Cardiac atrium fibroblast (primary cell): ENCODE measurements around the gene DBNL. TPM values are rescaled to one million over a fixed set of nuclear protein-coding genes. Genes with fewer than 3 reads are reported as not detected.

Source experiments
- total RNA-seq: library from RNA; depleted of rRNA; stranded (reverse); fragments of >200 nt; gene quantifications from 2 replicates; pipeline ENCODE4 v1.2.3, GENCODE V29; 2015

DBNL gene
- 141 and 154 TPM in 2 replicates for total RNA-seq

DNA sequence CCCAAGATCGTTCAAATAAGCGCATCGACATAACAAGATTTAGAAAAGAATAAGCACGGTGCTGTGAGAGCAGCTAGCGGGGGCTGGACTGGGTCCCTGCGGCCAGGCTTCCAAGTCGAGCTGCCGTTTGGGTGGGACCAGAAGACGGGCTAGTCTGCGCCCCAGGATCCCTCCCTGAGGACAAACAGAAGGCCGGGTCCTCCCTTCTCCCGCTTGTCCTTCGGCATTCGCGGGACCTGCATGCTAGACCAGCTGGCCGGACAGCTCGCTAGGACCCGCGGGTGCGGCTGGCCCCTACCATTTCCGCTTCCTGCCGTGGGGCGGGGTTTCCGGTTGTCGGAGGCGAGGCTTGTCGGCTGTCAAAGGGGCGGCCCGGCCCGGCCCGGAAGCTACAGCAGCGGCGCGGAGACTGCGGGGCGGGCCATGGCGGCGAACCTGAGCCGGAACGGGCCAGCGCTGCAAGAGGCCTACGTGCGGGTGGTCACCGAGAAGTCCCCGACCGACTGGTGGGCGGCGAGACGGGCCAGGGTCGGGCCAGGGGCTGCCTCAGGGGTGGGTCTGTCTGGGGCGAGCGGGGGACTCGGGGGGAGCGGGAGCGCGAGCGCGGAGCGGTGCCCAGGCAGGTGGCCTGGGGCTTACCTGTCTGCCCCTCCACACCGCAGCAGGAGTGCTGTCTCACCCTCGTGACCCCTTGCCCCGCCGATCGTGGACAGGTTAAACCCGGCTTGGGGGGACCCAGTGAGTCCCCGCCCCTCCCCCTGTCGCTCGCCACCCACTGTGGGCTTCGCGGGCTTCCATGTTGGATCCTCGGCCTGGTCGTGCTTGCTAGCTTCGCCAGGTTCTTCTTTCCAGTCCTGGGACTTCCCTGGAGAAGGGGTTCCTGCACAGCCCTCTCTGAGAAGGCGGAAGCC is at the start of gene DBNL:
Gene DBNL (plus strand): TSS at position 388 of the 911 bp plus-strand sequence. CDS start 36 bp downstream, at position 424.

DNA sequence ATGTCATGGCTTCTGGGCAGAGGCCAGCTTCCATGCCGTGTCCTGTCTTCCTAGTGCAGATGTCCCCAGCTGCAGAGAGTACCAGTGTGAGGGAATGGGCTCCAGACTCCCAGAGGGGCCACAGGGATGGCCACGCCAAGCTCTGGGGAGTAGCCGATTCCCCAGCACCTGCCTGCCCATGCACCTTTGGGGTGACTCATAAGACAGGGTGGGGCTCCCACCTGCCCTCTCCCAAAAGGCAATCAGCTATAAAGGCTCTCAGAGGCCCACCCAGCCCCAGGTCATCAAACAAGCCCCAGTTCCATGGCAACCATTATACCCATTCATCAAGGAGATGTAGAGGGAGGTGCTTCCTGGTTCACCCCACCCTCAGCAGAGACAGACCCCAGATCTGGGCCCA is 47.0 kb upstream of the DBNL start, which contains the start of gene SPDYE1:
Gene SPDYE1 (plus strand): TSS at position 366 of the 400 bp plus-strand sequence. CDS start 2,053 bp downstream, outside the sequence.

DNA sequence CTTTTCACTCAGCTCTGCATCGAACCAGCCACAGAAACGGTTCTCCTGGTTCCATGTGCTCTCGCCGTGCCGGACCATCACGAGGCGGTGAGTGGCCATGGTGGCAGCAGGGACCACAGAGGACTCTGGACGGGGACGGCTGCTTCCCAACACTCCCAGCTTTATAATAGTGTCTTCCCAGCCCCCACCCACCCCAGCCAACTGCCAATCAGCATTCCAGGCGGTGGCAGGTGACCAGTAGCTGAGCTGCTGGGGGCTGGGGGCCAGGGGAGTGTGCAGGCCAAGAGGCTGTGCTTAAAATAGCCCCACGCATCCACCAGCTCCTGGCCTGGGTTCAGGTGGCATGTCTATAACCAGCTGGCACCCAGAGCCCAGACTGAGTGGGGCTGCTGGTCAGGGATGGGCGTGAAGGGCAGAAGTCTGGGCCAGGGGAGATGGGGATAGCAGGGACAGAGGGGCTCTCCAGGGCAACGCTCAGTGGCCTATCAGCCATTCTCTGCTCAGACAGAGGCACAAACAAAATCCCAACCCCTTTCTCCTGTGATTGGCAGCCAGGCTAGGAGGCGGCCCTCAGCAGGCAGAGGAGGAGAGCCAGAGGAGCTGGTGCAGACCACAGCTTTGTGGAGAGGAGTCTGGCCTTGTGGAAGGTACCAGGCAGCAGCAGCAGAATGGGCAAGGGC is 21.1 kb downstream of the DBNL start, which contains the start of gene PGAM2:
Gene PGAM2 (minus strand): TSS at position 137 of the 680 bp plus-strand sequence. CDS start 38 bp downstream, at position 99.

DNA sequence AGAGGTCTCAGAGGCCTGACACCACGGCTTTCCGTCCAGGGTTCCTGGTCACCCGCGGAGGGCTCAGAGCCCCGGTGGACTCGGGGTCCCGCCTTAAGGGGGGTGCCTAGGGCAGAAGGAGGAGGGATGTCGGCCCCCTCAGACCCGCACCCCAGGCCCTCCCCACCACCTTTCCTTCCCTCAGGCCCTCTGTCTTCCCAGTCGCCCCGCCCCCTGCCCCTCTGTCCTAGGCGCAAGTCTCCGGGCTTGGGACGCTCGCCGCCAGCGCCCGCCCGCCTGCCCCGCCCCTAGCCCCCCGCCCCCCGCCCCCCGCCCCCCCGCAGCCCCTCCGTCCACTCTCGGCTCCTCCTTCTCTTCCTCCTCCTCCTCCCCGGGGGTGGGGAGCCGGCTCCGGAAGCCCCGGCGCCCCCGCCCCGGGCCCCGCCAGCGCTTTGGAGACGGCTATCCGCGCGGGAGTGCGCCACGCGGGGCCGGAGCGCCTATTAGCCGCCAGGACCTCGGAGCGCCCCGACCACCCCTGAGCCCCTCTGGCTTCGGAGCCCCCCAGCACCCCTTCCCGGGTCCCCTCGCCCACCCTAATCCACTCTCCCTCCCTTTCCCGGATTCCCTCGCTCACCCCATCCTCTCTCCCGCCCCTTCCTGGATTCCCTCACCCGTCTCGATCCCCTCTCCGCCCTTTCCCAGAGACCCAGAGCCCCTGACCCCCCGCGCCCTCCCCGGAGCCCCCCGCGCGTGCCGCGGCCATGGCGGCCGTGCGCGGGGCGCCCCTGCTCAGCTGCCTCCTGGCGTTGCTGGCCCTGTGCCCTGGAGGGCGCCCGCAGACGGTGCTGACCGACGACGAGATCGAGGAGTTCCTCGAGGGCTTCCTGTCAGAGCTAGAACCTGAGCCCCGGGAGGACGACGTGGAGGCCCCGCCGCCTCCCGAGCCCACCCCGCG is 59.7 kb downstream of the DBNL start, which contains the start of gene AEBP1:
Gene AEBP1 (plus strand): TSS at position 423 of the 937 bp plus-strand sequence. CDS start 321 bp downstream, at position 744.

Other genes starting within 250 kb of the DBNL start
- gene MRPS24, start 175.2 kb upstream of the DBNL start, total RNA-seq: 91.7 and 98.7 TPM in 2 replicates
- gene URGCP, start 138.1 kb upstream of the DBNL start, total RNA-seq: 20.0 and 24.1 TPM in 2 replicates
- gene UBE2D4, start 118.3 kb upstream of the DBNL start, total RNA-seq: 7.6 and 9.1 TPM in 2 replicates
- gene SPDYE1, start 46.8 kb upstream of the DBNL start, total RNA-seq: not detected in 2 replicates
- 1.3 TPM in 1 of 2 replicates, not detected in the other for gene PGAM2, start 20.9 kb downstream of the DBNL start, total RNA-seq
- 15.9 and 18.8 TPM in 2 replicates for gene POLM, start 37.8 kb downstream of the DBNL start, total RNA-seq
- gene AEBP1, start 59.6 kb downstream of the DBNL start, total RNA-seq: 28.5 and 75.8 TPM in 2 replicates
- 69.1 and 105 TPM in 2 replicates for gene POLD2, start 78.8 kb downstream of the DBNL start, total RNA-seq
- gene MYL7, start 96.6 kb downstream of the DBNL start, total RNA-seq: not detected in 2 replicates
- gene GCK, start 144.7 kb downstream of the DBNL start, total RNA-seq: 0.81 TPM in 1 of 2 replicates, not detected in the other
- gene YKT6, start 156.3 kb downstream of the DBNL start, total RNA-seq: 100 and 109 TPM in 2 replicates